CD4-positive, alpha-beta T cell treated with Interleukin-1 beta for 1 hour (primary cell): Measurements from ENCODE around the gene KMT5C.

Source experiments
- DNase-seq, 2 donors: peaks; one replicate each; pipeline ENCODE4 v3.0.0-alpha.2; 2020 to 2022

The KMT5C gene

DNA sequence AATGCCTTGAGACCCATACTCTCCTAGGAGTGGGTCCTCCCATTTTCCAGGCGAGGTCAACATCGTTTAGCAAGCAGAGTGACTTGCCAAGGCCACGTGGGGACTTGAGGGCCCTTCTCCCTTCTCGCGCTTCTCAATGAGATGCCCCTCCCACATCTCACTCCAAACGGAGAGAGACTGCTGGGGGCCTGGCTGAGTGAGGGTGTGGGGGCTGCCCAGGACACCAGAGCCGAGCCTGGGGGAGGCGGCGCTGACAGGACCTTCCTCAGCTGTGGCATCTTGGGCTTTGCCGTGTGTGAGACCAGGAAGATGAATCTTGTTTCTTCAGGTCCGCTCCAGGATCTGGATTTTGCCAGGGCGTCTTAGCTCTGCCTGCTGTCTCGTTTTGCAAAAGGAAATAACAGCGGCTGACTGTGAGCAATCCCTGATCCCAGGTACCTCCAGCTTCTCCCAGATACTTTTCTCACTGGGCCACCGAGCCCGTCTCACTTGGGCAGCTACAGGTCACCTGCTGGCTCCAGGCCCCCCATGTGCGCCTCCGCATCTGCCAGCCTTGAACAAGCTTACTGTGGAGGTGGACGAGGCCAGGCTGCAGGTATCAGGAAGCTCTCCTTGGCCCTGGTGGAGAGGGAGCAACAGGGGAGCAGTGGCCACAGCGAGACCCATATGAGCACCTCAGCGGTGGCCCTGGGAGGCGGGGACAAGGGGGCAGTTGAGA is 8.8 kb downstream of the KMT5C start:
- DNase-seq, result no peak

DNA sequence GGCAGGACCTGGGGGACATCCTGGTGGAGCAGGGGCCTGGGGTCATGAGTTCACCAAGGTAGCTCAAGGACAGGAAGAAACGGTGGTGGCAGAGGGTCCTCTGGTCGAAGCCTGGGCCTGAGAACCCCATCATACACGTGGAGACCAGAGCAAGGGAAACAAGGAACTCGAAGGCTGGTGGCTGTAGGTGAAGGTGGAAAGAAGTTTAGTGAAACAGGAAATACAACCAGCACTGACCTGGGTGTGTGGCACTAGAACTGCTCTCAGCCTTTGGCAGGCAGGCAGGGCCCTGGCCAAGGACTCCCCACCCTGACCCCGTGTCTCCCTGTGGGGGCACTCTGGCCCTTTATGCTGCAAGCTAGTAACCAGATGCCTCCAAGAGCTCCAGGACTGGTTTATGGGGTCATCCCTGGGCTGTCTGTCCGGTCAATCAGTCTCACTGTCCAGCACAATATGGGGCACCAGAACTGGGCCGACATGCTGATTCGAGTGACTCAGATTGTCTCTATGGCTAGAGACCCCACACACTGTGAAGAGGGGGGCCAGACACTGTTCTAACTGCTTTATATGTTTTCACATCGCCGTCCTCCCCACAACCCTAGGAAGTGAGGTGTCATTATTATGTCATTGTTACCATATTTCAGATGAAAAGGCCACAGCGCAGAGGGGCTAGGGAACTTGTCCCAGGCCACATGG is 11.1 kb downstream of the KMT5C start:
- DNase-seq, result no peak

DNA sequence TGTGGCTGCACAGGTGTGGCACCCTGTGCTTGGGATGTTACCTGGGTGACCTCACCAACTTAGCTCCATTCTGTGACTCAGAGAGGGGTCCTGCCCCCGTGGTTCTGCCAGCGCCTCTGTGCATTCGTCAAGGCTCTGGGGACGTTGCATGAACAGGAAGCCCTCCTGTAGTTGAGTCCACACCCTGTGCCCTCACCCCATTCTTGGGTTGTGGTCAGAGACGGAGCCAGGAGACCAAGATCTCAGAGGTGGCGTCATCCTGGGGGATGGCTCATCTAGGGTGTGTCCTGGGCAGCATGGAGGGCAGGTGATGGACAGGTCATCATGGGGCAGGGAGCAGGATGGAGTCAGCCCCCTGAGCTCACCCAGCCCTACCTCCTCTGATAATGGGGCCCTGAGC is 12.4 kb downstream of the KMT5C start:
- no peak for DNase-seq

DNA sequence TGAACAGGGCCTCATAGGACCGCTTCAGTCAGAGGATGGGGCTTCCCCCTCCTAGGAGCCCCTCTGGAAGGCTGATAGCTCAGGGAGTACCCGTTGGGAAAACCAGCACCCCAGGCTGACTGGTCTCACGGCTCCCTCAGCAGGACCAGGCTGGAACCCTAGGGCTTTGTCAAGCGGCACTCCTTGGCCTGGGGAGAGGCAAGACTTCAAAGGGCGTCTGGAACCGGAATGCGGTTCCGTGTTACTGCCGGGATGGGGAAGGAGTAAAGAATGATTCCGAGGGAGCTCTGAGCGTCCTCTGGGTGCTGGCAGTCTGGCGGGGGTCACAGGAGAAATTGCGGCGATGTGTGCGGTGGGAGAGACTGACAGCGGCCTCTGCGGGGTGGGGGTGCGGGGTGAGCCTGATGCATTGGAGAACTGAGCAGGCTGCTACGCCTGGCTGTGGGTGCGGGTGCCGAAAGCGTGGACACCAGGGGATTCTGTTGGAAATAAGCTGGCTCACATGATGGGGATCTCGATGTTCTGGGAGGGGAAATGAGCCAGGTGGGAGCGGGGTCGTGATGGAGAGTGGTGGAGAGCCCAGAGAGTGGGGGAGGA is 13.0 kb downstream of the KMT5C start:
- DNase-seq, result no peak

DNA sequence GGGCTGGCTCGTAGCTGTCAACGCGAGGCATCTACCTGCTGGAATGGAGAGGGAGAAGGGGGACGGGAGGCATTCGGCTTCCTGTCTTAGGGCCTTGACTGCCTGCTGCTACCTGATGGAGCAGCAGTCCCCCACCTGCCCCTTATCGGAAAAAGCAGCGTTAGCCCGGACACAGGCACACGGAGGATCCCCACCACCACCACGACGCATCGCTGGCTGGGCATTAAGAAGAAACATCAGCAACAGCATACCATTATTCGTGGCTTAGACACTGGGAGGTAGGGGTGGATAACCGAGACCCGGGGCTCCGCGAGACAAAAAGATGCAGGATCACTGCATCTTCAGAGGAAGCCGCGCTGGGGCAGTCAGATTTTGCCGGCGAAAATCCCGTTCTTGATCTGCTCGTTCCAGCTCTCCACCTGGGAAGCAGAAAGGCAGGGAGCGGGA is 13.7 kb downstream of the KMT5C start:
- no peak for DNase-seq

DNA sequence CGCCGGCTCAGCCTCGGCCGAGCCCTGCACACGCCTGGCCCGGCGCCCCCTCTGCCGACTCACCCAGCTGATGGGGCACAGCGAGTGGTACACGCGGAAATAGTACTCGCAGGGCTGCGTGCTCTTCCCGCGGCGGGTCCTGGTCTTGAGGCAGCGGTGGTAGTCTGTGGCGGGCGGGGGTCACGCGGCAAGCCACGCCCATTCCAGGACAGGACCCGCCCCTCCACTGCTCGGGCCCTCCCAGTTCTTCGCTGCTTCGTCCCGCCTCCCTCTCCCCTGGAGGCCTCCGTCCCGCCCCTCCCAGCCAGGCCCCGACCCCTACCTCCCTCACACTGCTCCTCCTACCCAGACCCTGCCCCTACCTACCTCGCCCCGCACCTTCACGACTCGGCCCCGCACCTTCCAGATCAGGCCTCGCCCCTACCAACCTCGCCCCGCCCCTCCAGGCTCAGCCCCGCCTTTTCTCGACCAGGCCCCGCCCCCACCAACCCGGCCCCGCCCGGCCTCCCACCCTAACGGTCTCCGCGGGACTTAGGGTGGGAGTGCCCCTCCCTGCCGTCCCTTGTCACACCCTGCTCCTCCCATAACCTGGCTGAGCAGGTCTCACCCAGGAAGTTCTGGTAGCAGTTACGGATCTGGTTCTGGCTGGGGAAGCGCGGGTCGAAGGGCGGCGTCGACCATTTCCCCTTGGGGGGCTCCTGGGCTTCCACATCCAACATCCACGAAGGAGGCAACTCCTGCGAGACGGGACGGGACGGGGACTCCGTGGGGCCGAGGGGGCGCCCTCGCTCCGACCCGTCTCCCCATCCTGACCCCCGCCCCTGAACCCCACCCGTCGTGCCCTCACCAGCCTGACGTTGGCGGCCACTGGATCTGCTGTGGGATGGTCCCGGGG is 14.4 kb downstream of the KMT5C start:
- DNase-seq, result peak; percentile 75 to 81

DNA sequence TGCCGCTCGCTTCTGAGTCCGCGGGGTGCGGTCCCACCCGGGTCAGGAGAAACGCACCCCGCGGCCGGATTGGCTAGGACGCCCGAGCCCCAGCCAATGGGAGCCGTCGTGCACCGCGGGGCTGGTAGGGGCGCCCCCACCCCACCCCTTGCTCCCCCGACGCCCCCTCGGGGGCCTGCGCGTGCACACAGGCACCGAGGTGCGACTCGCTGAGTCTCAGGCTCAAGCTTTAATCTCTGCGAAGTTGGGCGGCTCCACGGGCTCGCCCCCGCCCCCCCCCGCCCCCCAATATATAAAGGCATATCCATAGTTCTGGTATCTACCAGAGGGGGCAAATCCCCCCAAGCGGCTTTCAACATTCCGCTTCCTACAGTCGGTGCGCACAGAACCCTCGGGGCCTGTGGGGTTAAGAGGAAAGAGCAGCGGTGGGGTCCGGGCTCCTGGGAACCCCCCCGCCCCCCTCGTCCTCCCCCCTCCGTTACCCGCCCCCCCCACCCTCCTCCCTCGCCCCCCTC is 15.1 kb downstream of the KMT5C start, which contains the start of gene COX6B2:
TSS of gene COX6B2 (minus strand) at position 22 of the 515 bp plus-strand sequence. CDS start 198 bp downstream, outside the sequence.
- DNase-seq, result no peak

DNA sequence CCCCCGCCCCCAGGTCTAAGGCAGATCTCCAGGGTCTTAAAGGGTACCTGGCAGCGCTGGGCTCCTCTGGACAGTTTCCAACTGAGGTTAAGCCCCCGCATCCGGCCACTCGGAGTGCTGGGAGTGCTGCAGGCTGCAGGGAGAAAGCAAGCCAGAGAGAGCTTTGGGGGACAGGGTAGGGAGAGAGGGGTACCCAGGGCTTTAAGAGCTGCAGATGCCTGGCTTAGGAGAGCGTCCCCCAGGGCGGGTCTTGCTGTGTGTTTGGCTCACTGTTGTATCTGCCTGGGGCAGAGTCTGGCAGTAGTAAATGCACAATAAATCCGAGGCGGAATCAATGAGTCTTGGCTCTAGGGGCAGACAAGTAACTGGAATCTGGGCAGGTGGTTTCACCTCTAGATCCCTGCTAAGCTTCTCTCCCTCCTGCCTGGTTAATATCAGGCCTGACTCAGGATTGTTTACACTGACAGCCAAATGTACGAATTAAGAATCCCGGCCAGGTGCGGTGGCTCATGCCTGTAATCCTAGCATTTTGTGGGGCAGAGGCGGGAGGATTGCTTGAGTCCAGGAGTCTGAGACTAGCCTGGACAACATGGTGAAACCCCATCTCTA is 15.6 kb downstream of the KMT5C start:
- no peak for DNase-seq

DNA sequence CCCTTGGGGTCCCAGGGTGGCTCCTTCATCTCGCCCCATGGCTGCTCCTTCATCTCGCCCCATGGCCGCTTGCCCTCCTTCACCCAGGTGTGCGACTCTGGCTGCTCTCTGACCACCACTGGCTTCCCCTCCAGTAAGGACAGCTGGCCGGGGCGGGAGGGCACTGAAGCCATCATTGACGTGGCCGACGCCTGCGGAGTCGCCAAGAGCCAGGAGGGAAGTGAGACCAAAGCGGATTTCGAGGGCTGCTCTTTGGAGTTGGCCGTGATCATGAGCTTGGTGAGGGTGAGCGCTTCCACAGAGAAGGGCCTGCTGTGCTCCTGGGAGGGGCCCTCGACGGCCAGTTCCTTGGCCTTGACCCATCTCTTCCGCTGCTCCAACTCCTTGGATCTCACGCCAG is 18.8 kb downstream of the KMT5C start:
- no peak for DNase-seq

DNA sequence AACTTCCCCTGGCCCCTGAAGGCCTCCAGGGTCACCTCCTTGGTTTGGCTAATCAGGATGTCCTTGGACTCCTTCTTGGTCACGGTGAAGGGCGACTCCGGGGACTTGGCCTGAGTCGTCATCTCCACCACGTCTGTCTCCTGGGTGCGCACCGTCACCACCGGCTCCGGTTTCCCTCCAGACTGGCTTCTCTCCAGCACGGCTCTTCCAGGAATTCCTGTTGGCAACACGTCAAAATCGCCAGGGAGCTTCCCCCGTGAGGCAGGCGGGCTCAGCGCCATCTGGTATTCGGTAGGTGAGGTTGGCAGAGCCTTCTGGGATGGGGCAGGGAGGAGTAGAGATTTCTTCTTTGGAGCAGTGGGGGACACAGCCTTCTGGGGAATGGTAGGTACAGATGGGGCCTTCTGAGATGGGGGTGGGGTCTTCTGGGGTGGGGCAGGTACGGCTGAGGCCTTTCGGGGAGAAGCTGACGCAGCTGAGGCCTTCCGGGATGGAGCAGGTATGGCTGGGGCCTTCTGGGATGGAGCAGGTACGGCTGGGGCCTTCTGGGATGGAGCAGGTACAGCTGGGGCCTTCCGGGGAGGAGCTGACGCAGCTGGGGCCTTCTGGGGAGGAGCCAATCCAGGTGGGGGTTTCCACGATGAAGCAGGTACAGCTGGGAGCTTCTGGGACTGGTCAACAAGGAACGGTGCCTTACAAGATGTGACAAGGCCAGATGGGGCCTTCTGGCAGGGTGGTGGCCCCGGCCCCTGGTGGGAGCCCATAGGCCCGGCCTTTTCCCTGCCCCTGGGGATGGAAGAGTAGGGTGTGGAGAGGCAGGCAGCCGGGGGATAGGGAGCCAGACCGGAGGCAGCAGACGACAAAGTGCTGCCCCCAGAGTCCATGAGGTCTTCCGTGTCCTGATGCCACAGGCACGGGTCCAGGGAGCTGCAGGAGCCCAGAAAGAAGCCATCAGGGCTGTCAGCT is 19.6 kb downstream of the KMT5C start:
- no peak for DNase-seq

DNA sequence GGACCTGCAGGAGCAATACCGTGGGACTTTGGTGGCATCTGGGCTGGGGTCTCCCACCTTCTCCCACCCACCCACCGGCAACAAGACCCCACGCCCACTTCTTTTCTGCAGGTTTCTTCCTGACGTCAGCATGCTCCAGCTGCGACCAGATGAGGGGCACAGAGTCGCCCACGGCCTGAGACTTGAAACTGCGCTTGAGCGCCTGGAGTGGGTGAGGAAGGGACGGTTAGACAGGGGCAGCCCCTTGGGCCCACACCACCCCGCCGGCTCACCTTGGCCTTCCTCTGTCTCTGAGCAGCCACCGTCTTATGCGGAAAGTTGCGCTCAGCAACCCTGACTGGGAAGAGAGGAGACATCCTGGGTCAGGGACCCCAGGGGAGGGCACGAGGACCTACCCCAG is 21.2 kb downstream of the KMT5C start:
- no peak for DNase-seq

DNA sequence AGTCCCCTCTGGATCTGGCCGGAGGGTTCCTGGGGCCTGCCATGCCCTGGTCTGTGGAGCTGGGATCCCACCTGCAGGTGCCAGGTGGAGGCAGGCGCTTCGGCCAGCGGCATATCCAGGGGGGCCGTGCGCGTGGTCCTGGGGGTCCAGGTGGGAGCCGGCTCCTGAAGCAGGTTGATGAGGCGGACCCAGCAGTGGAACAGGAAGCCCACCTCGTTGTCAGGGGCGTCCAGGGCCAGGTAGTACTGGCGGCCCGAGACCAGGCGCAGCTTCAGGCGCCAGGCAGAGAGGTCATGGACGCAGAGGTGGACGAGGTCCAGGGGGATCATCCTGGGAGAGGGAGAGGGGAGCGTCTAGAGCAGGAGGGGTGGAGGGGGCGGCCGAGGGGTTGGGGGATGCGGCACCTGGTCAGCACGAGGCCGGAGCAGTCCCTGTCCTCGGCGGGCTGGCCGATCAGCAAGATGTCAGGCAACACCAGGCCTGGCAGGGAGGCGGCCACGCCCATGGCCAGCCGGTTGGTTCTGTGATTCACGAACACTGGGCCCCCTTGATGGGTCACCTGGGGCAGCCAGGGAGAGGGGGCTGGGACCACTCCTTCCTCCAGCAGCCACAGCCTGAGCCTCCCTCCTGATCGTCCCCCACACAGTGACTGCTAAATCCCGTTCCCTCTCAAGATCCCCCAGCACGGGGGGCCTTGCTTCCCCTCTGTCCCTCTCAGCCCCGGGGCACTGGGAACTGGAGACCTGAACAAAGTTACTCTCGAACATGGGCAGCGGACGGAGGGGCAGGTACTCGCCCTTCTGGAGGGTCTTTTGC is 22.7 kb downstream of the KMT5C start:
- DNase-seq, result no peak

DNA sequence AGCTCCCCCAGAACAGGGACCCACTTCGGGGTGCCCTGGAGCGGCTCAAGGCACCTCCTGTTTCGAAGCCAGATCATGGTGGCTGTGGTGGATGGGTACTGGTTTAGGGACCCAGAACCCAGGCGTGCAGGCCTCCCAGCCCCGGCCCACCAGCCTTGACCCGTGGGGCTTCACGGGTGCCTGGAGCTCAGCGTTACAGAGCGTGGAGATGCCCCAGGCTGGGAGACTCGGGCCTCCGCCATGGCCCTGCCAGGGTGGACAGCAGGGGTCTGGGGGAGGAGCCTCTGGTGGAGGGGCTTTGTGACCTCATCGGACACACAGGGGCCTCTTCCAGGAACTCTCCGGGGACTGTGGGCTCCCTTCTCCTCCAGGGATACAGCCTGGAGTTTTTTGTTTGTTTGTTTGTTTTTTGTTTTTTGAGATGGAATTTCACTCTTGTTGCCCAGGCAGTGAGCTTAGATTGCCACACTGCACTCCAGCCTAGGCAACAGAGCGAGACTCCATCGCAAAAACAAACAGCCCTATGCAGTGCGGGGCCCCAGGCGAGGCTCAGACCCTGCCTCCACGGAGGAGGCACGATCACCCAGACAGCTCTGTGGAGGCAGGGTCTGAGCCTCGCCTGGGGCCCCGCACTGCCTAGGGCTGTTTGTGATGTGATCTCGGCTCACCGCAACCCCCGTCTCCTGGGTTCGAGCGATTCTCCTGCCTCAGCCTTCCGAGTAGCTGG is 23.5 kb downstream of the KMT5C start, which contains the start of gene GARIN5B:
TSS of gene GARIN5B (minus strand) at position 271 of the 727 bp plus-strand sequence. CDS start at position 77, 194 bp downstream.
- DNase-seq, result no peak

DNA sequence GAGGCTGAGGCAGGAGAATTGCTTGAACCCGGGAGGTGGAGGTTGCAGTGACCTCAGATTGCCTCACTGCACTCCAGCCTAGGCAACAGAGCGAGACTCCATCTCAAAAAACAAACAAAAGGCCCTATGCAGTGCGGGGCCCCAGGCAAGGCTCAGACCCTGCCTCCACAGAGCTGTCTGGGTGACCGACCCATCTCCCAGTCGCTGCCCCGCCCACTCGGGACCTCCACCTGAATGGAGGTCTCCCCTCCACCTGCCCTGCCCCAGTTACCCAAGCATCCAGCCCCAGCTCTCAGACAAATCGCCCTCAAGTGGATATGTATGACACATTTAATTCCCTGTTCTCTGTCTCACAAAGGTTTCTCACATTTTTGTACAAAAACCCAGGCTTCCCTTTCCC is 25.6 kb downstream of the KMT5C start:
- no peak for DNase-seq

DNA sequence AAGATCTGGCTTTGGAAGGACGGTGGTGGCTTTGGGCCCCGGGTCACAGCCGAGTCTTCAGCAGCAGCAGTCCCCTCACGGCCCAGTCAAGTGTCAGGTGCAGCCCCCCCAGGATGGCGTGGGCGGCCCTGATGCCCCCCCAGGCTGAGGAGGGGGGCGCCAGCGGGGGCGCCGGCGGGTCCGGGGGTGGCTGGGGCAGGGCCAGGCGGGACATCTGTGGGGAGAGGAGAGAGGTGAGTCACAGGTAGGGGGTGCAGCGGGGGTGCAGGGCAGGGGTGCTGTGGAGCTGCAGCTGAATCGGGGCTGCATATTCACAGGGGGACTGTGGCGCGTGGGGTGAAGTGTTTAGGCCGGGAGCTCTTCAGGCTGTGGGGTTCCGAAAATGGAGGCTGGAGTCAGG is 26.3 kb downstream of the KMT5C start:
- DNase-seq, result no peak

DNA sequence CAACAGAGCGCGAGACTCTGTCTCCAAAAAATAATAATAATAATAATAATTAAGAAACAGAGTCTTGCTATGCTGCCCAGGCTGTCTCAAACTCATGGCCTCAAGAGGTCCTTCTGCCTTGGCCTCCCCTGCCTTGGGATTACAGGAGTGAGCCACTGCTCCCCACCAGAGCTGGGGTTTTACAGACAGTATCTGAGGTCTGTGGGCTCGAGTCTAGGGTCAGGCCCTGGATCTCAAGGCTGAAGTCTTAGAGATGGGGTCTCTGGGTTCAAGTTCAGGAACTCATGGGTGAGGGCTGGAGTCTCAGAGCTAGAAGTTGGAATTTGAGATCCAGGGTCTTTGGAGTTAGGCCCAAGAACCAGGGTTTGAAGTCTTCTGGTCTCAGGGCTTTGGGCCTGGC is 27.1 kb downstream of the KMT5C start:
- DNase-seq, result no peak

DNA sequence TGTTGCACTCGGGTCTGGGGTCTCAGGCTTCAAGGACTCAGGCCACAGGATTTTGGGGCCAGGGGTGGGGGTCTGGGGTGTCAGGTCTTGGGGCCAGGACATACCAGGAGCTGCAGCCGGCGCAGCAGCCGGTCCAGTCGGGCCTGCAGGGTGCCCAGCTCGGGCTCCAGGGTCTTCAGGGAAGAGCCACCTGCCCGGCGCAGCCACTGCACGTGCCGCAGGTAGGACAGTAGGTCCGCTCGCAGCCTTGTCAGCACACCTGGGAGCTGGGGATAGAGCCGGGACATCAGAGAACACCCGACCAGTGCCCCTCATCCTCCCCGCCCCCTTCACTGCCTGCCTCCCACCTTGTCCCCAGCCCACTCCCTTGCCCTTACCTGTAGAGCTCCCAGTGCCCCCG is 28.4 kb downstream of the KMT5C start:
- DNase-seq, result no peak

DNA sequence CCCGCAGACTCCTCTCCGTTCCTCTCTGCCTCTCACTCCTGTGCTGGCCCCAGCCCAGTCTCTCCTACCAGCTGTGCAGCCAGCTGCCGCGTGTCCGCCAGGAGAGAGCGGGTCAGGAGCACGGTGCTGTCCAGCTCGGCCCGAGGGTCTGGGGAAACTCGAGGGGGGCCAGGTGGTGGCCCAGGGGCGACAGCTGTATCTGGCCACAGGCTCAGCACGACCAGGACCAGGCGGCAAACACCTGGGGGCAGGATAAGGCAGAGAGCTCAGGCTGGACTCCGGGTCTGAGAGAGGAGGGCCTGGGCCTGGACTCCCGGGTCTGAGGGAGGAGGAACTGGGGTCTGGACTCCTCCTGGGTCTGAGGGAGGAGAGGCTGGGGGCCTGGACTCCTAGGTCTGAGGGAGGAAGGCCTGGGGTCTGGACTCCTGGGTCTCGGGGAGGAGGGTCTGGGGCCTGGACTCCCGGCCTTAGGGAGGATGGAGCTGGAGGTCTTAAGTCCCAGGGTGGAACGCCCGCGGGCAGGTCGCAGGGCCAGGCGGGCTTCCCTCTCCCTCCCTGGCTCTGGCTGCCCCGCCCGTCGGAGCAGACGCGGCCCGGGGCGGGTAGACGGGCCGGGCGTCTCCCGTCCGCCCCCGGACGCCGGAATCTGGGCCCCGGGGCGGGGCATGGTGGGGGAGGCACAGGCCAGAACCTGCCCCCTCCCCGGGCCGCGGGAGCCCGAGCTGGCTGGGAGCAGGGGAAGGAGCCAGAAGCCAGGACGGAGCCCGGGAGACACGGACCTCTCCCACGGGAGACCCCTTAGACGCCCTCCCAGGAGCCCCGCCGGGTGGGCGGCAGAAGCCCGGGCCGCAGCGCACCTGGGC is 29.3 kb downstream of the KMT5C start:
- DNase-seq, result no peak
